DND-41 (cell line): ENCODE measurements around the gene PPP1R14B.

ENCODE experiments used
- ATAC-seq: fragments of 200-7000 bp; cut with Tn5 transposase; 3 replicates; pipeline ENCODE4 v1.9.1; 2021; ENCODE audit warnings: low read depth; ENCODE audit not compliant: insufficient read depth
- DNase-seq: peaks from one replicate; pipeline ENCODE4 v3.0.0-alpha.2; 2020
- H2AFZ ChIP-seq: 2 replicates; pipeline ENCODE4 v1.6.0; 2012; ENCODE audit warnings: low read depth, low read length
- H3K27ac ChIP-seq: 2 replicates; pipeline ENCODE4 v1.5.1; 2012; ENCODE audit warnings: low read length, inconsistent platforms
- H3K27me3 ChIP-seq: fragments of 200-600 bp; sonication (generic); 2 replicates; pipeline ENCODE4 v1.6.0; 2012; ENCODE audit warnings: low read length, mild to moderate bottlenecking, inconsistent platforms; ENCODE audit not compliant: insufficient read depth, poor library complexity
- H3K36me3 ChIP-seq: 2 replicates; pipeline ENCODE4 v1.5.1; 2012; ENCODE audit warnings: low read length, inconsistent platforms; ENCODE audit not compliant: insufficient read depth
- H3K4me1 ChIP-seq: 2 replicates; pipeline ENCODE4 v1.5.1; 2012; ENCODE audit warnings: mild to moderate bottlenecking, low read length; ENCODE audit not compliant: insufficient read depth
- H3K4me2 ChIP-seq: 2 replicates; pipeline ENCODE4 v1.6.0; 2012; ENCODE audit warnings: mild to moderate bottlenecking, moderate library complexity, low read length, inconsistent platforms; ENCODE audit not compliant: insufficient read depth
- H3K4me3 ChIP-seq, 2 experiments: fragments of 200-600 bp in 1 of 2; shearing (Covaris generic) in 1 of 2; 2 replicates each; pipeline ENCODE4 v1.5.1; 2012 to 2016; ENCODE audit warnings: inconsistent platforms in 2 of 2, low read length in 2 of 2, mild to moderate bottlenecking in 2 of 2, low read depth in 1 of 2, moderate library complexity in 1 of 2
- H3K79me2 ChIP-seq: 2 replicates; pipeline ENCODE4 v1.6.0; 2012; ENCODE audit warnings: low read length, inconsistent platforms; ENCODE audit not compliant: insufficient read depth
- H3K9ac ChIP-seq: 2 replicates; pipeline ENCODE4 v1.6.0; 2012; ENCODE audit warnings: low read depth, mild to moderate bottlenecking, inconsistent platforms, low read length, moderate library complexity
- H3K9me3 ChIP-seq: 2 replicates; pipeline ENCODE4 v1.5.1; 2012; ENCODE audit warnings: low read length, moderate library complexity, mild to moderate bottlenecking, inconsistent platforms; ENCODE audit not compliant: insufficient read depth, severe bottlenecking
- H4K20me1 ChIP-seq: 2 replicates; pipeline ENCODE4 v1.6.0; 2012; ENCODE audit warnings: low read length; ENCODE audit not compliant: insufficient read depth
- CTCF ChIP-seq: IDR thresholded peaks from 2 replicates; pipeline ENCODE4 v1.5.1; 2012; ENCODE audit warnings: borderline replicate concordance, low read length, moderate library complexity, mild to moderate bottlenecking; ENCODE audit not compliant: poor library complexity, severe bottlenecking; ENCODE audit errors: extremely low read depth
- EZH2 ChIP-seq: IDR thresholded peaks from 3 replicates; pipeline ENCODE4 v1.6.1; 2012; ENCODE audit warnings: borderline replicate concordance, low read depth, mild to moderate bottlenecking, moderate library complexity, low read length, inconsistent platforms; ENCODE audit not compliant: severe bottlenecking

Gene PPP1R14B

DNA sequence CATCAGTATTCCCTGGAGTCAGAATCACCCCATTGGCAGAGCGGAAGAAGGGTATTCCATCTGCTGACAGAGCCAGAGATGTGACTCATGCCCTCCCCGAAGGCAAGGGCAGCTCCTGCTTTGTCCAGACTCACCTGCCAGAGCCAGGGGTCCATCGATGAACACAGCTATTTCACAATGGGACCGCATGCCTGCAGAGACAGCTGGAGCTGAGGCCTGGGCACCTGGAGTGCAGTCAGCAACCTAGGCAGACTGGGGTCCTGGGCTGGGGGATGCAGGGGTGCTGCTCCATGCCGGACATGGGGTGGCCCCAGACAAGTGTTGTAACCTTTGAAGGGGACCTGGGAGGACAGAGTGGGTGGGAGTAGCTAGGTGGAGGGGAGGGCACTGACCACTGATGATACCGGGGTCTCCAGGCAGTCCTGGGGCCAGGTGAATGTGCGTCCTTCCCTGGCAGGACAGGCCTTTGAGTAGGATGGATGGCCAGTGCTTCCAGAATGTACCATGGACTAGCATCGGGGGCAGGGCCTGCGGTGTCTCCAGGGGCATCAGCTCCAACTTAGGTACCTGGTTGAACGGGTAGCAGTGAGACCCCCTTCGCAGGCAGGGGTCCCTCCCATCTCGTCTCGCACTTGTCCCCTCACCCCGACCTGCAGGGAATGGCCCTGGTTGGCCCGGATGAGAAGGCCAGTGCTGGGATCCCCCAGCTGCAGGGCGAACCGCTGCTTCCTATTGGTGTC lies 22.4 kb downstream of the PPP1R14B start:
- Histone ChIP-seq H3K4me2 (peak overlapping the region; percentile 96), H3K9ac (peak overlapping the region; percentile 75), H2AFZ (no peak overlapping the region), H3K27ac (peak overlapping the region; percentile 10; the same call in 1 of the 2 replicates), H3K4me3 (peak overlapping the region in 1 of 2 experiments; percentile 81; a peak in 2 of 4 replicates), H3K36me3 (peaks cover 51% of the 10 kb centered on the region), H3K4me1 (peaks cover 45% of the 10 kb centered on the region), H4K20me1 (peaks cover 11% of the 10 kb centered on the region), H3K27me3 (no peaks in the 10 kb centered on the region), H3K9me3 (no peaks in the 10 kb centered on the region), H3K79me2 (peaks cover 37% of the 10 kb centered on the region)
- TF ChIP-seq EZH2 (no peak), CTCF (no peak)
- DNase-seq (no peak), ATAC-seq (no peak)

- Histone ChIP-seq H3K27ac (no peak overlapping the region), H3K4me1 (peaks cover 37% of the 10 kb centered on the region), H3K27me3 (no peaks in the 10 kb centered on the region), H4K20me1 (peaks cover 11% of the 10 kb centered on the region), H3K9ac (no peak overlapping the region), H3K36me3 (peaks cover 57% of the 10 kb centered on the region), H2AFZ (no peak overlapping the region), H3K9me3 (no peaks in the 10 kb centered on the region), H3K79me2 (peaks cover 35% of the 10 kb centered on the region), H3K4me2 (no peak overlapping the region), H3K4me3 (no peak overlapping the region)
- no peak for TF ChIP-seq EZH2
- TF ChIP-seq CTCF: no peak
- DNase-seq (no peak), ATAC-seq (no peak)
Observed at GRCh38 chr11:64223001-64223651, 23.6 kb downstream of the PPP1R14B start.

- Histone ChIP-seq H3K79me2 (peaks cover 34% of the 10 kb centered on the region), H3K27ac (no peak overlapping the region), H3K4me3 (no peak overlapping the region), H3K9me3 (no peaks in the 10 kb centered on the region), H2AFZ (no peak overlapping the region), H3K36me3 (peaks cover 59% of the 10 kb centered on the region), H3K27me3 (no peaks in the 10 kb centered on the region), H3K4me2 (no peak overlapping the region), H3K9ac (no peak overlapping the region), H4K20me1 (peaks cover 11% of the 10 kb centered on the region), H3K4me1 (peaks cover 33% of the 10 kb centered on the region)
- no peak for DNase-seq
- no peak for ATAC-seq
- no peak for TF ChIP-seq EZH2
- TF ChIP-seq CTCF: no peak
Observed at GRCh38 chr11:64222651-64223000, 24.1 kb downstream of the PPP1R14B start.
